HL-60/S4 (cell line): Measurements from ENCODE around the gene PLD6.
"Not testable (repeated sequence)": the region's sequence is repeated elsewhere in the genome, so short reads cannot be mapped to it uniquely, and the experiment has no call there.

Experiments
- in situ Hi-C: fragments of 300-500 bp; cut with MboI; formaldehyde crosslinking; loops from 2 replicates; pipeline ENCODE4 v1.14.3; 2022; ENCODE audit warnings: low sequenced_read_pairs

The PLD6 gene

DNA sequence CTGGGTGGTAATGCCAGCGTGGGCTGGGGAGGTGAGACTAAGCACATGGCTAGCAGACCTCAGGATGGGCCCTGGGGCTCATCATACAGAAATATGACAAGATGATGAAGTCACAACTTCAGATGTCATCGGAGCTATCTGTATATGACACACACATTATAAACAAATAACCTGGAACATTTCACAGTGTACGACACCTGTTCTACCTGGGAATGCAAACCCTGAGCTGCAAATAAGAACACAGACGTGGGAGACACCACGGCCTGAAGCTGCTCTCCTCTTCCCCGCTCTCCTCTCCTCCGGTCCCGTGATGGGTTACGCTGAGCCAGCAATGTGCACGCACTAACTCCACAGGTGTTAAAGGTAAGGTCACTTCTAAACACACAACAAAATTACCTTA lies 4.9 kb downstream of the PLD6 start:
- in situ Hi-C loops, result no loop called here

- in situ Hi-C loops, result no loop called here
Measured at GRCh38 chr17:17200831-17201230, 5.3 kb downstream of the PLD6 start.

GRCh38 chr17:17200311-17200710 lies 5.8 kb downstream of the PLD6 start:
- in situ Hi-C loops, result no loop called here

DNA sequence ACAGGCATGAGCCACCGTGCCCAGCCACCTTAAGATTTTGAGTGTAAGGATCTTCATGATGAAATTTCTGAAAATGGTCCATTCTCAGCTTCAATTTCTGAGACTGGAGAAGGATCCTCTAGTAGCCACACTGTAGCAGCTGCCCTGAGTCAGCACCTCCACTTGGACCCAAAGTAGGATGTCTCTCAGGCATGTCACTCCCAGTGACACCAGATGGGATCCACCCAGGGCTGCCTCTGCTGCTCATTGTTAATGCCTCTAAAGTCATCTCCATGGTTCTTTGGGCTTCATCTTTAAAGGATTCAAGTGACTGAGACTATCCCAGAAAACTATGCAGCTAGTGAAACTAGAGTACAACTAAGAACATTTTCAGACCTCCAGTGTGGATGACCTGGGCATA lies 7.9 kb downstream of the PLD6 start:
- in situ Hi-C loops, result no loop called here

- in situ Hi-C loops, result no loop called here
Measured at GRCh38 chr17:17196776-17197175, 9.4 kb downstream of the PLD6 start.

GRCh38 chr17:17195466-17195865 lies 10.7 kb downstream of the PLD6 start:
- in situ Hi-C loops, result not testable (repeated sequence)

- in situ Hi-C loops, result no loop called here
Measured at GRCh38 chr17:17191961-17192381, 14.2 kb downstream of the PLD6 start.

GRCh38 chr17:17191346-17191792 lies 14.8 kb downstream of the PLD6 start:
- in situ Hi-C loops, result no loop called here

DNA sequence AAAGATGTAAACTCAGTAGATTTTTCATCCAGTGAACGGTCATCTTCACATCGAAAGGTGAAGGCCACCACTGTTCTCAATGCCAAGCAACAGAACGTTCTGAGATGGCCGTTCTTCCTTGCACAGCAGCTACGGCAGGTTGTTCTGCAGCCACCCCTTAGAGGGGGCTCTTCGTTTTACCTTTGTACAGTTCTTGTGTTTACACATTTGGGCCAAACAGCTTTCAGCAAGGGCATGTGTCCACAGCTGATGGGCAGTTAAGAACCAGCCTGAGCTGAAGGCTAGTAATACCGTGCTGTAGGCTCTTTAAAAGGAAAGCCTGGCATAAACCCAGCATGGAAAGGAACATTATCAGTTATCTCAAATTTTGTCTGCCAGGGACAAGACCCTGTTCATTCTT lies 15.9 kb downstream of the PLD6 start:
- in situ Hi-C loops, result no loop called here

DNA sequence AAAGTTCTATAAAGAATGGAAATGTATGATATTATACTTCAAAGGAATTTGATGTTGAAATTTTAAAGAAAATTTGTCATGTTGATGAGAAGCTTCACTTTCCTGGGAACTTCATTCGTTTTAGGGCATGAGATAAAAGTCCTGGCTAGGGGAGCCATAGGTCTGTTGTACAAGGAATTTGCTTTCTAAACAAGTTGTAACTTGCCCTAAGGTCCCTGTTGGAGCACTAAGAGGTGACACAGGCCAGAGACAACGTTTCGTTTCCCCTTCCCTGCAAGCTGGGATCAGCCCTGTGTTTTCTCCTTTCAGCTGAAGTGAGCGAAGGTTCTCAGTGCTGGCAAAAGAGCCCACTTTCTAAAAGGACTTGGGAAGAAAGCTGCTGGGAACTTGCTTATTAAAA lies 16.6 kb downstream of the PLD6 start:
- in situ Hi-C loops, result no loop called here

GRCh38 chr17:17188586-17188985 lies 17.5 kb downstream of the PLD6 start:
- in situ Hi-C loops, result no loop called here

- in situ Hi-C loops, result no loop called here
Measured at GRCh38 chr17:17186551-17187505, 19.3 kb downstream of the PLD6 start.

GRCh38 chr17:17186051-17186450 lies 20.1 kb downstream of the PLD6 start:
- in situ Hi-C loops, result no loop called here

- in situ Hi-C loops, result not testable (repeated sequence)
Measured at GRCh38 chr17:17184985-17185757, 21.0 kb downstream of the PLD6 start.

GRCh38 chr17:17183744-17184143 lies 22.4 kb downstream of the PLD6 start:
- in situ Hi-C loops, result no loop called here

DNA sequence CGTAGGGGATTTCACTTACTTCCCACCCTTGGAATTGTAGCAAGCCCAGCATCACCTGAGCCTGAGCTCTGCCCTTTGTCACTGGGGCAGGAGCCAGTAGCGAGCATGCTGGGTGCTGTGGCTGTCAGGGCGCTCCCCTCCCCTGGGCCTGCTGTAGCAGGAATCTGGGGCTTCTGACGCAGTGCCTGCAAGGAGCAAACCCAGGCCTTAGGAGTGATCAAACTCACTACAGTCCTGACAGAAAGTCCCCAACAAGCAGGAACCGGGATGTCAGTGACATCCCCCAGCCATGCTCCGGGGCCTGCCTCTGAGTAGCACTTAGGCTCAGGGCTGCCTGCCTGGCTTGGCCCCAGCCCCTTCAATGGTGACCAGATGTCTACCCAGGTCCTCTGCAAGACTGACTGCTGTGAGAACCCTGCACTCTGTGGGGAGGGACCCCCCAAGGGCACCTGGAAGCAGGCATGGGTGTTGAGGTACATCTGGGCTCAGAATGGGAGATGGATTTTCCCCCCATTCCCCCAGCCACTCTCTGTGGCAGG lies 23.5 kb downstream of the PLD6 start:
- in situ Hi-C loops, result no loop called here

- in situ Hi-C loops, result no loop called here
Measured at GRCh38 chr17:17181666-17182597, 24.2 kb downstream of the PLD6 start.

- in situ Hi-C loops, result no loop called here
Measured at GRCh38 chr17:17180741-17181525, 25.2 kb downstream of the PLD6 start.

DNA sequence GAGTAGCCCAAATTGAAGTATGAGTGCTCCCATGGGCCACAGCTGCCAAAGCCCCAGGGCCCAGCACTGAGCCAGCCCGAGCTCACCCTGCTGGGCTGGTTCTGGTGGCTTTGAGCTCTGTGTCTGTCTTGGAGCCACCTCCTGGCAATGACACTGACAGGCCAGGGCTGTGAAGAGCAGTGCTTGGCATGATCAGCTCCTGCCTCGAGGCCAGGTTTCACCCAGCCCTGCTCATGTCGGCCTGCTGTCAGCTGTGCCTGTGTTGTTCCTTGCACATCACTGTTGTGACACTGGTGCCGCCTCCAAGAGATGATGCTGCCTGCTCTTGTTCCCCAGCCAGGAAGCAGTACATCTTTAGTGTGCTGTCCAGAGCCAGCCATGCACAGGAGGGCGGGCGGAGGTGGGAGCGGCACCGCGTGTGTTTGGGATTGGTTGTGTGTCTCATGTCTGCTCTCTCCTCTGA lies 26.0 kb downstream of the PLD6 start:
- in situ Hi-C loops, result no loop called here
